Epithelial cell of prostate (primary cell): Measurements from ENCODE around the gene VPS11.

Experiments
- DNase-seq: peaks from one replicate; pipeline ENCODE4 v3.0.0-alpha.2; 2011; ENCODE audit warnings: low read depth, low spot score
- H3K27ac ChIP-seq: fragments of 450-650 bp; 2 replicates; pipeline ENCODE4 v1.5.1; 2017; ENCODE audit warnings: mild to moderate bottlenecking

Gene VPS11

GRCh38 chr11:119116601-119117000 is 49.0 kb downstream of the VPS11 start:
- no peak overlapping the region for H3K27ac ChIP-seq
- DNase-seq, result no peak

DNA sequence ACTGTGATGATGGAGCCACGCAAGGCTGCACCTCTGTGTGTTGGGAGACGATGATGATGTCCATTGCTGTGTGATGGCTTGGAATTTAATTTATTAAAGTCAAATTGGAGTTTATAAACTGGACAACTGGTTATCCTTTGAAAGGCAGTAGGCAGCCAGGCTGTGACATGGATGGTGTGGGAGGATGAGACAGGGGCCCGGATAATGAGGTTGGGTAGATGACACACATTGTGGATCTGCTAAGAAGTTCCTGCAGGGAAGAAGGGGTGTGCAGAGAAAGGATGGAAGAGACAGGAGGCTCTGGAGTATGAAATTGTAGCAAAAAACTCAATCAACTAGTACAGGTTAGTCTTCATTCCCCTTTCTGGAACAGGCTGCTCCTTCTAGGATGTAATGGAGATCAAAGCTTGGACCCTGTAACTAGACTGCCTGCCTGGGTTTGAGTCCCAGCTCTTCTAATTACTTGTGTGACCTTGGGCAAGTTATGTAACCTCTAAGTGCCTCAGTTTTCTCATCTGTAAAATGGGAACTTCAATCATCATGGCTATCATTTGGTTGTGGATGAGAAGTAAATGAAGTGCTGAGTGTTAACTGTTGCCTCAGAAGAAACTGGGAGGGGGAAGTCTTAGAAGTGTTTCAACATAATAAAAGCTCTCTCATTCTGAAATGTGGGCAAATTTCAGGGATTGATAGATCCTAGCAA is 49.5 kb downstream of the VPS11 start:
- H3K27ac ChIP-seq, result no peak overlapping the region
- no peak for DNase-seq

DNA sequence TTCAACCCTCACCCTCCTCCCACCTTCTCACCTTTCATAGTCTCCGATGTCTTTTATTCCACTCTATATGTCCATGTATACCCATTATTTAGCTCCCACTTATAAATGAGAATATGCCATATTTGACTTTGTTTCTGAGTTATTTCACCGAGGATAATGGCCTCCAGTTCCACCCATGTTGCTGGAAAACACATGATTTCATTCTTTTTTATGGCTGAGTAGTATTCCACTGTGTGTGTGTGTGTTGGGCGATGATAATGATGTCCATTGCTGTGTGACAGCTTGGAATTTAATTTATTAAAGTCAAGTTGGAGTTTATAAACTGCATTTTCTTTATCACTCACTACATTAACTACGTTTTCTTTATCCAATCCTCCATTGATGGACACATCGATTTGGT is 50.6 kb downstream of the VPS11 start:
- no peak for DNase-seq
- no peak overlapping the region for H3K27ac ChIP-seq

GRCh38 chr11:119118946-119119345 is 51.3 kb downstream of the VPS11 start:
- DNase-seq, result no peak
- H3K27ac ChIP-seq, result no peak overlapping the region

GRCh38 chr11:119120639-119121007 is 53.0 kb downstream of the VPS11 start:
- DNase-seq, result no peak
- H3K27ac ChIP-seq, result no peak overlapping the region

GRCh38 chr11:119121008-119121810 is 53.6 kb downstream of the VPS11 start, which contains the start of gene HINFP:
Gene HINFP, plus strand, starts transcription at chr11:119121580. Its CDS starts 5,365 bp downstream, at chr11:119126945.
- H3K27ac ChIP-seq, result peak within 1 kb of the TSS; percentile 46
- peak; percentile 94 for DNase-seq

DNA sequence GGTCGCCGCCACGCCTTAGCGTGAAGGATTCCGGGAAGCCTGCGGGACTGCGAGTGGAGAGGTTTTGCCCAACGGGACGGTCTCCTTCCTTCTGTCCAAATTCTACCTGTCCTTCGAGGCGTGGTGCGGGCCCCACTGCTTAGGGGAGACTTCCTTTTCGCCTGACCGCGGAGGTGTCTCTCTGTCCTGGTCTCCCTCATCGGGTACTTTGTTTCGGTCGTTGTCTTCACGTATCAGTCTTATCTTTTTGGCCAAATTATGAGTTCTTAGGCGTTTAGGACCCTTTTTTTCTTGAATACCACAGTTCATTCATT is 54.1 kb downstream of the VPS11 start:
- H3K27ac ChIP-seq, result peak overlapping the region; percentile 46
- DNase-seq, result no peak

DNA sequence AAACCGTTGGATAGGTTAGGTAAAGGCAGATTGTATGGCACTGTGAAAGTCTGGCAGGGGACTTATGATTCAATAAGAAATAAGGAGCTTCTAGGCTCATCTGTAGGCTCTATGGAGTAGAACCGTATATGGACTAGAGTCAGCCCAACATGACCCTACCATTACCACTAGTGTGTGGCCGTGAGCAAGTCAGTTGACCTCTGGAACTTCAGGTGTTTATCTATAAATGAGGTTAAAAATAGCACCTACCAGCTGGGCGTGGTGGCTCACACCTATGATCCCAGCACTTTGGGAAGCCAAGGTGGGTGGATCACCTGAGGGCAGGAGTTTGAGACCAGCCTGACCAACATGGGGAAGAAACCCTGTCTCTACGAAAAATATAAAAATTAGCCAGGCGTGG is 58.2 kb downstream of the VPS11 start:
- DNase-seq, result no peak
- H3K27ac ChIP-seq, result no peak overlapping the region

- no peak for DNase-seq
- H3K27ac ChIP-seq, result no peak overlapping the region
Observed at GRCh38 chr11:119126675-119127268, 59.2 kb downstream of the VPS11 start.

DNA sequence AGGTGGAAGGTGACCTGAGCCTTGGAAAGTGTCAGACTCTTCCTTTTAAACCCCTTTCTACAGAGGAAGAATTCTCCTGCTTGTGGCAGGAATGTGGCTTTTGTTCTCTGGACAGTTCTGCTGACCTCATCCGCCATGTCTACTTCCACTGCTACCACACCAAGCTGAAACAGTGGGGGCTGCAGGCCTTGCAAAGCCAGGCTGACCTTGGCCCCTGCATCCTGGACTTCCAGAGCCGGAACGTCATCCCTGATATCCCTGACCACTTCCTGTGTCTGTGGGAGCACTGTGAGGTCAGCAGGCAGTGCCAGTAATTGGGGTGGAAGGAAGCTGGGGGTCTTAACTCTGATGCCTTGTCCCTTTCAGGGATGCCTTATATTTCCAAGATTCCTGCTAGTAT is 63.0 kb downstream of the VPS11 start:
- DNase-seq, result no peak
- H3K27ac ChIP-seq, result no peak overlapping the region
